Progenitor cell of endocrine pancreas (in vitro differentiated cells): ENCODE data around the gene ETFDH. TPM values are rescaled to one million over a fixed set of nuclear protein-coding genes. Genes with fewer than 3 reads are reported as not detected.
A peak's percentile ranks its signal among the peaks of the same experiment; 100 is the strongest.

Source experiments
- DNase-seq: peaks from one replicate; pipeline ENCODE4 v3.0.0; 2021; ENCODE audit warnings: low spot score; ENCODE audit not compliant: unreplicated experiment
- H3K27ac Mint-ChIP-seq: 2 replicates; pipeline ENCODE4 v1.8.0; 2021; ENCODE audit warnings: mild to moderate bottlenecking, moderate library complexity, mixed read lengths
- H3K27me3 Mint-ChIP-seq: 2 replicates; pipeline ENCODE4 v1.8.0; 2021; ENCODE audit warnings: mixed read lengths
- H3K36me3 Mint-ChIP-seq: 2 replicates; pipeline ENCODE4 v1.8.0; 2022; ENCODE audit warnings: mixed read lengths; ENCODE audit not compliant: insufficient read depth
- H3K4me1 Mint-ChIP-seq: 2 replicates; pipeline ENCODE4 v1.8.0; 2021; ENCODE audit warnings: low read depth, mixed read lengths
- H3K4me3 Mint-ChIP-seq: 2 replicates; pipeline ENCODE4 v1.8.0; 2021; ENCODE audit warnings: low read depth, mild to moderate bottlenecking, moderate library complexity, mixed read lengths
- H3K9me3 Mint-ChIP-seq: 2 replicates; pipeline ENCODE4 v1.8.0; 2021; ENCODE audit warnings: low read depth, mixed read lengths
- long read RNA-seq: library from polyadenylated mRNA; unstranded; transcript quantifications from one replicate; pipeline ENCODE4 v2.0.0, GENCODE V29; 2020
- total RNA-seq: library from RNA; stranded (reverse); gene quantifications from 2 replicates; pipeline ENCODE4 v1.2.1, GENCODE V29; 2021
- TF ChIP-seq, protein P1 (sequence below): fragments of 200-600 bp; sonication (generic); IDR thresholded peaks from one replicate; pipeline ENCODE4 v1.5.0; 2021; ENCODE audit warnings: antibody characterized with exemption, mild to moderate bottlenecking; ENCODE audit not compliant: unreplicated experiment

ETFDH gene
- total RNA-seq = 19.9 and 22.5 TPM in 2 replicates
- long read RNA-seq, transcript ETFDH-206 (13 exons, 3,282 nt) = major isoform, 114 of 138 reads
- long read RNA-seq, partial matches to known transcripts = 6 of 138 reads
- long read RNA-seq, other reads (novel, unspliced or antisense) = 17 of 138 reads

DNA sequence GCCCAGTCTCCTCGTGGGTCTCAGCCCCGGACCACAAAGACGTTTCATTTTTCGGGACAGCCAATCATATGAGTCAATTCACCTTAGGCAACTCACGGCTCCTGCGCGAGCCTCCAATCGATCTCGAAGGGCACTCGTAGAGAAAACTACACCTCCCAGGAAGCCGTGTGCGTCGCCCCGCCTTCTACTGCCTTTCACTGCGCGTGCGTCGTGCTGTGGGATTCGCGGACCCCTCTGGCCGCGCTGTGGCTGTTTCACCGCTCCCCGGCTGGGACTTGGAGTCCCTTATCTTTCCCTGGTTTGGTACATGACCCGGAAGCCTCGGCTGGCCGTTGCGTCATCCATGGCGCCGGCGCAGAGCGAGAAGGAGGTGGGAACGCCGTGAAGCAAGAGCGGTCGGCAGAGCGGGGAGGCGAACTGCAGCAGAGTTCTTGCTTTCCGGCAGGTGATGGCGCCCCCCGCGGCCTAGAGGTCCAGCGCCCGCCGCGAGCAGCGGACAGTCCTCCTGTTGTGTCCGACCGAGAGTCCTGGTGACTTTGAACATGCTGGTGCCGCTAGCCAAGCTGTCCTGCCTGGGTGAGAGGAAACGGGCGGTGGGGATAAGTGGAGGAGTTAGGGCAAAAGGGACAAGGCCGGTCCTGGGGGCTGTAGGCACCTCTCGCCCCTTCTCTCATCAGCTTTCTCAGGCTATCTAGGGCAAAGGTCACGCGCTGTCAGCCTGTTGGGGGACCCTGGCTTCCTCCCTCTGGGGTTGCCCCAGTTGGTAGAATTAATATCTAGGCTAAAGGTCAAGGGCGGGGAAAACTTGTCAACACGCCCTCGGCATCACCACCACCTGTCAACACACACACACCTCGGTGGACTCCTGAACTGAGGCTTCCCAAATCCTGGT is at the start of gene ETFDH:
Gene ETFDH (plus strand): TSS at position 382 of the 892 bp plus-strand sequence. CDS start 161 bp downstream, at position 543.
- Mint-ChIP-seq H3K36me3 (peaks cover 2% of the 10 kb centered on the region), H3K27me3 (no peaks in the 10 kb centered on the region), H3K9me3 (no peaks in the 10 kb centered on the region)

DNA sequence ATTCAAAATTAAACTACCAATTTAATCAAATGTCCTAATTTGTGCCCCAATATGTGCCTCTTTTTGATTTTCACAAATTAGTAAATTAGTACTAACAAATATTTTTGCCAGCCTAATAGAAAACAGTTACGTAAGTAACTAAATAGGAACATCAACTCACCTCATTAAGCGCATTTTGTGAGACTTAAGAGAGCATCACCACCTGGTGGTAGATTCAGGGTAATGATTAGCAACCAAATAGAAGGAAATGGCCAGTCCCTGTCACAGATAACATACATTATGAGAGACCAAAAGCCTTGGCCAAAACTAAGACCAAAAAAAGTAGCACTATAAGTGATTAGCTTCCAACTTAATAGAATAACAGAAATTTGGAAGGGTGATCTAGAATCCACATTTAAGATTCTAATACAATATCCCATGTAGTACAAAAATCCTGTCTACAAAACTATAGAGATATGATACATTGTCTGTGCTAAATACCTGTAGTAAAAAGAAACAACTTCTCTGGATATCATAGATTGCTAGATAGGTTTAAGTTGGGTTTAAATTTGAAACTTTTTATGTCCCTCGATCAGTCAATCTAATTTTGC is 47.1 kb upstream of the ETFDH start:
- TF ChIP-seq, protein P1, sequence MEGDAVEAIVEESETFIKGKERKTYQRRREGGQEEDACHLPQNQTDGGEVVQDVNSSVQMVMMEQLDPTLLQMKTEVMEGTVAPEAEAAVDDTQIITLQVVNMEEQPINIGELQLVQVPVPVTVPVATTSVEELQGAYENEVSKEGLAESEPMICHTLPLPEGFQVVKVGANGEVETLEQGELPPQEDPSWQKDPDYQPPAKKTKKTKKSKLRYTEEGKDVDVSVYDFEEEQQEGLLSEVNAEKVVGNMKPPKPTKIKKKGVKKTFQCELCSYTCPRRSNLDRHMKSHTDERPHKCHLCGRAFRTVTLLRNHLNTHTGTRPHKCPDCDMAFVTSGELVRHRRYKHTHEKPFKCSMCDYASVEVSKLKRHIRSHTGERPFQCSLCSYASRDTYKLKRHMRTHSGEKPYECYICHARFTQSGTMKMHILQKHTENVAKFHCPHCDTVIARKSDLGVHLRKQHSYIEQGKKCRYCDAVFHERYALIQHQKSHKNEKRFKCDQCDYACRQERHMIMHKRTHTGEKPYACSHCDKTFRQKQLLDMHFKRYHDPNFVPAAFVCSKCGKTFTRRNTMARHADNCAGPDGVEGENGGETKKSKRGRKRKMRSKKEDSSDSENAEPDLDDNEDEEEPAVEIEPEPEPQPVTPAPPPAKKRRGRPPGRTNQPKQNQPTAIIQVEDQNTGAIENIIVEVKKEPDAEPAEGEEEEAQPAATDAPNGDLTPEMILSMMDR = peak; percentile 68
- no peak for DNase-seq
- H3K9me3 Mint-ChIP-seq = no peaks in the 10 kb centered on the region

More for the DNA sequence above, at the start of gene ETFDH:
- TF ChIP-seq, protein P1 = peak; percentile 66
- Mint-ChIP-seq H3K4me1 (peaks cover 15% of the 10 kb centered on the region), H3K4me3 (peak within 1 kb of the TSS; percentile 98), H3K27ac (peak within 1 kb of the TSS; percentile 99)
- DNase-seq = peak; percentile 98

DNA sequence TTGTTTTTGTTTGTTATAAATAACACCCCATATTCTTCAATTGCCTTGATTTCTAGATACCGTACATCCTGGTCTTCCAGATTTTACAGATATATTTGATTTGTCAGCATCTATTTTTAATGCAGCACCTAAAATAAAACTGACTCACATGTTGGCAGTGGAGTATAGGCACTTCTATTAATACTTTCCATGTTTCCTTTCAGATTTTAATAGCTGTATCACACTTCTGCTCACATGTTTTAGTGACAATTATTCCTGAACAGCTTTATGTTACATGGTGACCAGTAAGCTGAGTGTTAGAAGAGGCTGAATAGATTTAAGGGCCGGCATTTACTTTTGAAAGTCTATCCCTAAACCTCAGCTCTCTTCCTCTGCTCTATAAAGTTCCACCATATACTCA is 46.6 kb upstream of the ETFDH start:
- Mint-ChIP-seq H3K4me1 (no peaks in the 10 kb centered on the region), H3K4me3 (no peak overlapping the region)

More for the DNA sequence above, 47.1 kb upstream of the ETFDH start:
- H3K36me3 Mint-ChIP-seq = no peaks in the 10 kb centered on the region
- H3K4me3 Mint-ChIP-seq = no peak overlapping the region
- no peaks in the 10 kb centered on the region for H3K4me1 Mint-ChIP-seq
- no peaks in the 10 kb centered on the region for H3K27me3 Mint-ChIP-seq
- H3K27ac Mint-ChIP-seq = no peak overlapping the region

DNA sequence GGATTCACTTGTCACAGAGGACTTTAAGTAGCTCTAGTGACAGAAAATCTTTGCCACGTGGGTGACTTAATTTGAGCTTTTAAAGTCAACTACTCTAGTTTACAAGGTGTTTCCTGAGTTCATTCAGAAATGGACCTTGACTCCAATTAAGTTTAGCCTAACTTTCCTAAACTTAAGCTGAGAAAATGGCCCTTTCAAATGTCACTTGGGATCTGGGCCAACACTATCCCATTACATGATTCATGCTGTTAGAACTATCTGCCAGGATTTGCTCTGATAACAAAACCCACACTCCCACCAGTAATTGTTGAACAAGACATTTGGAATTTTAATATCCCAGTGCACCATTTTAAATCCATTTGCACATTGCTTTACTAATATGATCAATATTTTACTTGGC is 41.2 kb upstream of the ETFDH start:
- Mint-ChIP-seq H3K27me3 (no peaks in the 10 kb centered on the region), H3K4me3 (no peak overlapping the region), H3K4me1 (no peaks in the 10 kb centered on the region), H3K27ac (no peak overlapping the region), H3K36me3 (no peaks in the 10 kb centered on the region), H3K9me3 (no peaks in the 10 kb centered on the region)
- TF ChIP-seq, protein P1 = no peak
- no peak for DNase-seq

More for the DNA sequence above, 46.6 kb upstream of the ETFDH start:
- Mint-ChIP-seq H3K27me3 (no peaks in the 10 kb centered on the region), H3K27ac (no peak overlapping the region), H3K36me3 (no peaks in the 10 kb centered on the region), H3K9me3 (no peaks in the 10 kb centered on the region)
- TF ChIP-seq, protein P1 = no peak
- no peak for DNase-seq

DNA sequence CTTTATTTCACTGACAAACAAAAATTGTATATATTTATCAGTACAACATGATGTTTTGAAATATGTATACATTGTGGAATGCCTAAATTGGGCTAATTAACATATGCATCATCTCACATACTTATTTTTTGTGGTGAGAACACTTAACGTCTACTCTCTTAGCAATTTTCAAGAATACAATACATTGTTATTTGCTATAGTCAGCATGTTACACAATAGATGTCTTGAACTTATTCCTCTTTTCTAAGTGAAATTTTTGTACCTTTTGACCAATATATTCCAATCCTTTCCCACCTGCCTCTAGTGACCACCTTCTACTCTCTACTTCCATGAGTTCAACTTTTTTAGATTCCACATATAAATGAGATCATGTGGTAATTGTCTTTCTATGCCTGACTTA is 35.5 kb upstream of the ETFDH start:
- Mint-ChIP-seq H3K4me1 (no peaks in the 10 kb centered on the region), H3K27me3 (no peaks in the 10 kb centered on the region)

More for the DNA sequence above, 35.5 kb upstream of the ETFDH start:
- Mint-ChIP-seq H3K4me3 (no peak overlapping the region), H3K36me3 (no peaks in the 10 kb centered on the region), H3K27ac (no peak overlapping the region), H3K9me3 (no peaks in the 10 kb centered on the region)
- TF ChIP-seq, protein P1 = no peak
- no peak for DNase-seq
